NCI-H1436 treated with DMSO at 0.1 percent for 48 hours (cell line): Measurements from ENCODE around the gene PXDN.

Experiments
- DNase-seq: peaks from one replicate; lab custom pipeline; 2025; lab: John Stamatoyannopoulos, UW

The PXDN gene

DNA sequence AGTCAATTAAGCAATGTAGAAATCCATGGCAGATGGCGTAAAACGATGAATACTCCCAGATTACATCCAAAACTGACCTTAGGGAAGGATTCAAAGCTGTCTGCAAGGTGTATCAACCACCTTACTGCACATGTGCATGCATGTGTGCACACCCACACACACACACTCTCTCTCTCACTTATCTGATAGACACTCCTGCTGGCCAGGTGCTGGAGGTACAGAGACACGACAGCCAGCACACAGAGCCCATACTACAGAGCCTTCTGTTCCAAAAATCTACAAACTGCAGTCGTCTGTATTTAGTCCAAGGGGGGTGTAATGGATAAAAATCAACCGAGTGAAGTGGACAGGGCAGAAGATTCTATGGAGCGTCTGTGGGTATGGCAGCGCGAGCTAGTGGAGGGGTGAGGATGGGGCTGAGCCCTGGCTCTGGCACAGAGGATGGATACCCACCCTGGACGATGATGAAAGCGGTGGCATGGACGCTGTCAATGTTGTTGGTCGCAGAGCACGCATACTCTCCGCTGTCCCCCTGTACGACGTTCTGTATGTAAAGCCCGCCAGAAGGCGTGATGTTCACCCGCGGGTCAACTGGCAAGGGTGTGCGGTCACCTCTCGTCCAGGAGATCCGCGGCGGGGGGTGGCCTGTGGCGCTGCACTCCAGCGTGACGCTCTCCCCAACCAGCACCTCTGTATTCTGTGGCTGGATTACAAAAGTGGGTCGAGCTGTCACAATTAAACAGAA, 78.4 kb downstream of the PXDN start:
- no peak for DNase-seq

DNA sequence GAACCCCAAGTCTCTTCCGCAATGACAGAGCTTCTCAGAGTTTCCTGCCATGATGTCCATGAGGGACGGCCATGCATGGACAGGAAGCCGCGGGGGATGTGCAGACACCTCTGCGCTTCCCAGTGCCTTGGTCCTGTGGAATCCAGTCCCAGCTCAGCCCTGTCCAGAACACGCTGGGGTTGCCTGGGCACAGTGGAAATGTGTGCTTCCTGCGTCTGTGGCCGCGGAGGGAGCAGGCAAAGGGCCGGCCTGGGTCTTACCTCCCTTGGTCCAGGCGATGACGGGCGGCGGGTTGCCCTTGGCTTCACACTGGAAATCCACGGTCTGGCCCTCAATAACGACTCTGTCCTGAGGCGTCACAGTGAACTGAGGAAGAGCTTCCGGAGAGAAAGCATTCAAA, 79.6 kb downstream of the PXDN start:
- DNase-seq, result no peak

DNA sequence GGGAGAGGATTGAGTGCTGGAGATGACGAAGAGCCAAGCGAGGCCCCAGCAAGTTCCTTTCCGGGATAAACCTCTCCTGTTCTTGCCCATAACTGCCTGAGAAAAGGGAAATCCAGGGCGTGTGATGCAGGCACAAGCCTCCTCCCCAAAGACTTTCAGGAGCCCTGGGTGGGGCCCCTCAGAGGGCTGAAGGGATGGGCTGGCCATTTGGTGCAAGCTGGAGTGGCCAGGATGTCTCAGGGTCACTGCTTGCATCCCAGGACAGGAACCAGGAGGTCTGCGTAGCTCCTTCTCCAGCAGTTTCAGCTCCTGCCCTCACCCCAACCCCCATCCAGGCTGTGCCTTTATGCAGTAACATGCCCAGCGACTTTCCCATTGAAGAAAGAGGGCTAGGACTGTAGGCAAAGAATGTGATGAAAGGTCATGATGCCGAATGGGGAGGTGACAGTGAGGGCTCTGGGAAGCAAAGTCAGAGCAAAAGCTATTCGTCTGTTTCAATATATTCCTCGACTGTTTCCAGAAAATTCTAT, 80.2 kb downstream of the PXDN start:
- DNase-seq, result no peak

DNA sequence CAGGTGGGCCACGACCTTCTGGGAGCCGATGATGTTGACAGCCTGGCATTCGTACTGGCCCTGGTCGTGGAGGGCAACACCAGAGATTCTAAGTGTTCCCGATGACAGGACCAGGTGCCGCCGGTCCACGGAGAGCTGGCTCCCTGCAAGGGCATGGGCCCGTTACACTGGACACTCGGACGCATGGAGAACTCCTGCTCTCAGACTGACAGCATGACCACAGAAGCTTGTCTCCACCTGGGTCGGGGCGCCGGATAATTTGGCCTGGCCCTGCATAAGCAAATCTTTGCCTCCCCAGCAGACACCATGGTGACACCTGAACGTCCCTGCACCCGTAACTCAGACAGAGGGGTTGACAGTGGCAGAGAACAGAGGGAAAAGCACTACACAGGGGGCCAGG, 80.7 kb downstream of the PXDN start:
- no peak for DNase-seq

DNA sequence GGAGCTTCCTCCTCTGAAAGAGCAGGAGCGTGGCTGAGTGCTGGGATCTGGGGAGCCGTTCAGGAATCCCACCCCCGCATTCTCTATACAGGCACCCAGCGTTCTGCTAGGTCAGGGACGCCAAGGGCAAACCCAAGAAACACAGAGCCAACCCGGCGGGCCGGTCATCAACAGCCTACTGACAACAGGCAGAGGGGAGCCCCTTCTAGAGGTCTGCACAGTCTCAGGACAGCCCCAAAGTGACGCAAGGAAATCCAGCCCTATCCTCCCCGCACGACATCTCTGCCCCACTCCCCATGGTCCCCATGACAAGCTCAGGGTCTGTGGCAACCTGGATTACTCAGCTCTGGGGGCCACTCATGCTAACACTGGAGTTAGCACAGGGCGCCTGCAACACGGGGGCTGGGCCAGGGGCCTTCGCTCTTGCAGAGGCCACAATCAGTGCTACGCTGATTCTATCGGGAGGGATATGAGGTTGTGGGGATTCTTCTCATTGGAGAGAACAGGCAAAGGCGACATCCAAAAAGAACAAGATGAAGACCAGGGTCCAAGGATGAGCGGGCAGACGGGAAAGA, 81.6 kb downstream of the PXDN start:
- no peak for DNase-seq

DNA sequence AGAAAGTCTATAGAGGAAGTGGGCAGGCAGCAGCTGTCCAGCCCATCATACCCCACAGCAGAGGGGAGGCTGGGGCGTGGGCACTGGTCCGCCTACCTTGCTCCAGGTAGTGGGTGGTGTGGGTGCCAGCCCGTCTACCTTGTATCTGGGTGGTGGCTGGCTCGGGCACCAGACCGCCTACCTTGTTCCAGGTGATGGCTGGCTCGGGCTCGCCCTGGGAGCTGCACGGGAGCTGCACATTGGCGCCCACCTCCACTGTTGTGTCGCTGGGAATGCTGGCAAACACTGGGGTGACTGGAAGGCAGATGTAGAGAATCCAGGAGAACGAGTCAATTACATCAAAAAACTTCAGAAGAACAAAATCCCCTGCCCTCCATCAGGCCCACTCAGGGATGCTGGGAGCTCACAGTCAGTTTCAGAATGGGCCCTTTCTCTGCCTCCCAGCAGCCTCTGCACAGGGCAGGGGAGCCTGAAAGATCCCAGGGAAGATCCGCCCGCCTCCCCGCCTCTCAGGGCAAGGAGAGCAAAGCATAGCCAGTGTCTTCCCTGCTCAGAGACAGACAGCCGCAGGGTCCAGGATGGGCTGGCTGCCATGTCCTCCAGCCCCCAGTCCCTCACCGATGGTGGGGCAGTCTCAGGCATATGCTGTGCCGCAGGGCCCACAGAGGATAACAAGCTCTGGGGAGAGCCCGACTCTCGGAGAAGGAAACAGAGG, 82.3 kb downstream of the PXDN start:
- no peak for DNase-seq

DNA sequence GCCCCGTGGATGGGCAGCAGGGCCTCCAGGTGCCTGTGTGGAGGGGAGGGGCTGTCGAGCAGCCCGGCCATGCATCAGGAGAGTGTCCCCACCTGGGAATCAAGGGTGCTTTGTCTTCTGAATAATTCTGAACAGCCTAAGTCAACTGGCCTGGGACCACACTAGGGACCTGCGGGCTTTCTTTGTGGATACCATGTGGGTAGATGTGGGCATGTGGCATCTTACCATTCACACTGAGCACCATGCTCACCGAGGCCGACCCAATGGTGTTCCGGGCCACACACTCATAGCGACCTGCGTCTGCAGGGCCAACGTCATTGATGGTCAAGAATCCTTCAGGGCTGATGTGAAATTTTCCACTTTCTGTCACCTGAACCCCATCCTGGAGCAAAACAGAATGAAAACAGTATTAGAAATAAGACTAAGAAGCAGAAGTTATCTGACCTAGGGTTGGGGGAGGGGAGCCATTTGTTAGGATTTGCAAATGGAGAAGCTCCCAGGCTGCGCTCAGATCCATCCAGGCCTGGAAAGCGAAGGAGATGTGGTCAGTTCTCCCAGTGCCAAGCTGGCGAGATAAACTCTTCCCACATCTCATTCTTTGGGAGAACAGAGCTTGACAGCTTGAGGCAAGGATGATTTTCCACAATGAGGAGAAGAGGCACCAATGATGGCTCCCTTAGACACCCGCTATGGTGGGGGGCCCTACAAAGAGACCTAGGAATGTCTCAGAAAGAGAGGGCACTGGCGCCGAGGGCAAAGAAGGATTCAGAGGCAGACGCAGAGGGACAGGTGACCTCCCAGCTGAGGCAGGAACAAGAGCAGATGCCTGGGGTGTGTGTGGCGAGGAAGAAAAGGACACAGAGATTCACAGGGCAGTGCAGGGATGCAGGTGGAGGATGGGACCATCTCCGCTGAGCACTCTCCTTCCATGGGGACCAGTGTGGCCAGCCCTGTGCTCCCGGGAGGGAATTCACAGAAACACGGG, 83.4 kb downstream of the PXDN start:
- no peak for DNase-seq

DNA sequence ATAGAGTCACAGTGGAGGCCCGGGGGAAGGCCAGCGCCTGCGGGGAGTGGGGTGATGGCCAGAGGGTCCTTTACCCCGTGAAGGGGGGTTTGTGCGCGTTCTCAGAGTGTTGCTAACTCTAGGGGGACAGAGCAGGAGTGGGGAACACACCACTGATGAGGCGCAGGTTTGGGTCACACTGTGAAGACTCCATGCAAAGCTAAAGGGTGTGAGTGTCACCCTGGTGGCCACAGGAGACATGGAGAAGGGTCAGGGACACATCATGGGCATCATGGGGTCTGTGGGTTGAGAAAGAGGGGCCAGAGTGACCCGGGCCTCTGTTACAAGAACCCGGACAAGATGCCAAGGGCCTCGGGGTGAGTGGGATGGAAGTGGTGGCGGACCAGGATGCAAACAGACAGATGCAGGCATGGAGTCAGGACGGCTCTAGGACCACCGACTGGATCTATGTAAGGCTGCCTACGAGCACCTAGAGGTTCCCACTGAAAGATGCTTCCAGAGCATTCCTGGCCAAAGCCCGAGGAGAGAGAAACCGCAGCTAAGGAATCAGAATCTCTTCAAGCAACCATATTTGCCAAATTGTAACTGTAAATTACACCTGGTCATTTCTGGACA, 84.3 kb downstream of the PXDN start:
- DNase-seq, result no peak

DNA sequence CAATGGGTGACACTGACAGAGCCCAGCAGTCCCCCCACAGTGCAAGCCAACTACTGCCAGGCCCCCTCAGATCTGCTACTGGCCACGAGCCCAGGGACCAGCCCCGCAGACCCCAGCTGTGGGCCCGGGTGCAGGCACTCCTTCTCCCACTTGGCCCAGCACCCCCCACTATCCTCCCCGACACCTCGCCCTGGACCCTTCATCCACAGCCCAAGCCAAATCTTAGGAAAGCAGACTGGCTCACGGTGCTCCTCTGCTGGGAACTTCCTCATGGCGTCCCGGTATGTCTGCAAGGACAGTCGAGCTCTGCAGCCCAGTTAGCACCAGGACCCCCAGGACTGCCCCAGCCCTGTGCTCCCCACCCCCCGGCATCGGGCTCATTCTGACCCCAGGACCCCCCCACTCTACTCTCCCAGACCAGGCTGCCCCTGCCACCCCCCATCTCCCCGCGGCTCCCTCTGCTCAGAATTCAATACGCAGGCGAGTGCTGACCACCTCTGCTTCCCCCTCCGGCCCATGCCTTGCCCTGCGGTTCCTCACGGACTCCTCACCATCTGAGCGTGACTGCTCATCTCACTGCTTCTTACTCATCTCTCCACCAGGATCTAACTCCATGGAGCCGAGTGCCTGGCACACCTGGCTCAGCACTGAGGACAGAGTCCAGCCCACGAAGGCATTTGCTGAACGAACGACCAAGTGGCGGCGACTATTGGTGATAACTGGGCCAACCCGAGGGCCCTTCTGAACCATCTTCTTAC, 85.7 kb downstream of the PXDN start:
- DNase-seq, result no peak

DNA sequence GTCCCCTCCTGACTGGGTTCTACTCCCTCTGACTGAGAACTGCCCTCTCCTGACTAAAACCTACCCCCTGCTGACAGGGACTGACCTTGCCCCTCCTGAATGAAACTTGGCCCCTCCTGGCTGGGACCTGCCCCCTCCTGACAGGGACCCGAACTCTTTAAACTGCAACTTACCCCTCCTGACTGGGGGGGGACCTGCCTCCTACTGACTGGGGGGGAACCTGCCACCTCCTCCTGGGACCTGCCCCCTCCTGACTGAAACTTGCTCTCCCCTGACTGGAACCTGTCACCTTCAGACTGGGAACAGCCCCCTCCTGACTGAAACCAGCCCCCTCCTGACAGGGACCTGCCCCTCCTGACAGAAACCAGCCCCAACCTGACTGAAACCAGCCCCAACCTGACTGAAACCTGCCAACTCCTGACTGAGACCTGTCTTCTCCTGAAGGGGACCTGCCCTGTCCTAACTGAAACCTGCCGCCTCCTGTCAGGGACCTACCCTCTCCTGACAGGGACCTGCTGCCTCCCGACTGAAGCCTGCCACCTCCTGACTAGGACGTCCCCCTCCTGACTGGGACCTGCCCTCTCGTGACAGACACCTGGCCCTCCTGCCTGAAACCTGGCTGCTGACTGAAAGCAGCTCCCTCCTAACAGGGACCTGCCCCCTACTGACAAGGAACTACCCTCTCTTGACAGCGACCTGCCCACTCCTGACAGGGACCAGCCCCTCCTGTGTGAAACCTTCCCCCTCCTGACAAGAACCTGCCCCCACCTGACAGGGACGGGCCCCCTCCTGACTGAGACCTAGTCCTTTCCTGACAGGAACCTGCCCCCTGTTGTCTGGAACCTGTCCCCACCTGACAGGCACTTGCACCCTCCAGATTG, 87.1 kb downstream of the PXDN start:
- no peak for DNase-seq

DNA sequence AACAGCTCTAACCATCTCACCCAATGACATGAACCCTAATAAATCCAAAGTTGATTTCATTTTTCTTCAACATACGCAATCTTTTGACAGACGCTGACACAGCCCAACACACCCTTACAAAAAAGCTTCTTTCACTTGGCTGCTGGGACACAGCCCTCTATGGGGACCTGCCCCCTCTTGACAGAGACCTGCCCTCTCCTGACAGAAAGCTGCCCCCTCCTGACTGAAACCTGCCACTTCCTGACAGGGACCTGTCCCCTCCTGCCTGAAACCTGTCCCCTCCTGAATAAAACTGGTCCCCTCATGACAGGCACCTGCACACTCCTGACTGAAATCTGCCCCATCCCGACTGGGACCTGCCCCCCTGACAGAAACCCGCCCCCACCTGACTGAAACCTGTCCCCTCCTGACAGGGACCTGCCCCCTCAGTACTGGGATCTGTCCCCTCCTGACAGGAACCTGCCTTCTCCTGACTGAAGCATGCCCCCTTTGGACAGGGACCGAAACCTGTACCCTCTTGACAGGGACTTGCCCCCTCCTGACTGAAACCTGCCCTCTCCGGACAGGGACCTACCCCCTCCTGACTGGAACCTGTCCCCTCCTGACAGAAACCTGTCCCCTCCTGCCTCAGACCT, 87.9 kb downstream of the PXDN start:
- DNase-seq, result no peak

DNA sequence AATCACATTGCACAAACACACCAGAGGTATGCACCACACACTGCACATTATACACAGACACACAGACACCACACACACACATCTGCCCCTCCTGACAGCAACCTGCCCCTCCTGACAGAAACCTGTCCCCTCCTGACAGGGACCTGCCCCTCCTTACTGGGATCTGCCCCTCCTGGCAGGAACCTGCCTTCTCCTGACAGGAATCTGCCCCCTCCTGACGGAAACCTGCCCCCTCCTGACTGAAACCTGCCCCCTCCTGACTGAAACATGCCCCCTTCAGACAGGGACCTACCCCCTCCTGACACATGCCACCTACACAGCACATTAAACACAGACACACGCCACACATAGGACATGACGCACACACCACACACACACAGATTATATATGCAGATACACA, 88.9 kb downstream of the PXDN start:
- no peak for DNase-seq

DNA sequence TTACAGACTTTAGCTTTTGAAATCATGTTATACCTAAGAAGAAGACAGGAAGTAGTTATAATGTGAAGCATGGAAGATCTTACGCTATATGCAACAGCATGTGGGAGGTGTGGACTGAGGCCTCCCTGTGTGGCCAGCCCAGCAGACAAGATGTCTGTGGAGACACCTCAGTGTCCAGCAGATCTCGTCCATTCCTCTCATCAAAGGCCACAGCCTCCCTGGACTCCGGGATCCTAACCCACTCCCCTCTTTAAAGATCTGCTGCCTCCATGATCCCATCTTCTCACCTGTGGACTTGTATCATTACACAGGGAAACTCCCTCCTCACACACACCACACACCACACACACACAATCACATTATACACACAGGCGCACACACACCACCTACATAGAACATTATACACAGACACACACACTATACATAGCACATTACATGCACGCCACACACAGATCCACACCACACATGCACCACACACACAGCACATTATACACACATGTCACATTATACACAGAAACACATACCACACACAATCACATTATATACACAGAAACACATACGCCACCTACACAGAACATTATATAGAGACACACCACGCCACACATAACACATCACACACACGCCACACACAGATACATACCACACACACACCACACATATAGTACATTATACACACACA, 89.5 kb downstream of the PXDN start:
- DNase-seq, result no peak

DNA sequence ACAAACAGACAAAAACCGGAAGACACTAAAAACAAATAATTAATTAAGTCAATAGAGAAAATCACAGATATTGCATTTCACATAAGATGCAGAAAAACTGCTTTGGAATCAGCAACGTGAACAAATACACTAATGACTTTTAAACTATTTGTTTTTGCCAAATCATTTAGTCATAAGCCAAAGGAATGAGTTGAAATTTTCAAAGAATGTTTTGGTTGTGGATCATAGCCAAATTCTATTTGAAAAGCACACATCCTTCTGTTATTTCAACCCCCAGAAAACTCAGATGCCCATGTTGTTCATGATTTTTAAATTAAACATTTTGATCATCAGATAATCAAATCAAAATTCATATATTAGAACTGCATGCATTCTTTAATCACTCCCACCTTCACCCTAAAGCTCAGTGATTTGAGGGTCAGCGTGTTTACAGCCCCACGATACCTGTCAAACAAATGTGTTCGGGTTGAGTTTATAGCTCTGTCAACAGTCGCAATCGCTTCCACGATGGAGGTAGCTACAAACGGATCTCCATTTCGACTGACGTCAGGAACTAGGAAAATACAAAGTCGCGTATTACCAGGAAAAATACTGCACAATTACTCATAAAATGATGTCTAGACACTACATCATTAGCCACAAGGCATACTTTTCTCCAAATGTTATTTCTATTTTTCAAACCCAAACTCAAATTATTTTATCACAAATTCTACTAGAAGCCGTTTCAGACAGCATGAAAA, 90.2 kb downstream of the PXDN start:
- DNase-seq, result no peak

DNA sequence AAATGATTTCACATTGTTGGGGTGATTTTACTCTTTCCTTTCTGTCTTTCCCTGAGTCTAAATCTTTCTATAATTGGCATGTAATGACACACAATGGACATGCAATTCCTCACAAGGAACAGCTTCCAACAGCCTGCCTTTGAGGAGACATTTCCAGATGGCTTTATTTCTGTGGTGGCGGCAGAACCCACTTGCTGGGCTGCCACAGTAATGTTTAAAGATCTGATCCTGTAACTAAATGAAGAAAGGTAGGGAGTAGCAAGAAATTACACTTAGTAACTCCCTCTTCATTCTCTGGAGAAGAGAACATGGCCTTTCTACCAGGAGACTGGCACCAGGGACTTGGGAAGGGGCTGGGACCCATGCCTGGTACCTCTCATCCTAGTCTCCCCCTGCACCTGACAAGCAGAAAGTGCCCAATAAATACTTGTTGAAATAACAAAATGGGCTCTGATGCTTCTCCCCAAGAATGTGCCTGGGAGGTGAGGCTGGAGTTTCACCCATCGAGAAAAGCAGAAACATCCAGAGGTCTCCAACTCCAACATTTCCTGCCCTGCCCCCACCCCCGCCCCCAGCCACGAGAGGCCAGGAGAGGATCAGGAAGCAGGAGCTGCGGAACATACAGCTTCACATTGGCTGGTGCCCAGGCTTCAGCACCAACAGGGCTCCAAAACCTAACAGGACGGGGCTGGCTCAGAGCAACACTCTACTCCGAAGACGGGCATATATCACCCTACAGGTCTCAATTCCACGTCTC, 92.1 kb downstream of the PXDN start:
- no peak for DNase-seq

DNA sequence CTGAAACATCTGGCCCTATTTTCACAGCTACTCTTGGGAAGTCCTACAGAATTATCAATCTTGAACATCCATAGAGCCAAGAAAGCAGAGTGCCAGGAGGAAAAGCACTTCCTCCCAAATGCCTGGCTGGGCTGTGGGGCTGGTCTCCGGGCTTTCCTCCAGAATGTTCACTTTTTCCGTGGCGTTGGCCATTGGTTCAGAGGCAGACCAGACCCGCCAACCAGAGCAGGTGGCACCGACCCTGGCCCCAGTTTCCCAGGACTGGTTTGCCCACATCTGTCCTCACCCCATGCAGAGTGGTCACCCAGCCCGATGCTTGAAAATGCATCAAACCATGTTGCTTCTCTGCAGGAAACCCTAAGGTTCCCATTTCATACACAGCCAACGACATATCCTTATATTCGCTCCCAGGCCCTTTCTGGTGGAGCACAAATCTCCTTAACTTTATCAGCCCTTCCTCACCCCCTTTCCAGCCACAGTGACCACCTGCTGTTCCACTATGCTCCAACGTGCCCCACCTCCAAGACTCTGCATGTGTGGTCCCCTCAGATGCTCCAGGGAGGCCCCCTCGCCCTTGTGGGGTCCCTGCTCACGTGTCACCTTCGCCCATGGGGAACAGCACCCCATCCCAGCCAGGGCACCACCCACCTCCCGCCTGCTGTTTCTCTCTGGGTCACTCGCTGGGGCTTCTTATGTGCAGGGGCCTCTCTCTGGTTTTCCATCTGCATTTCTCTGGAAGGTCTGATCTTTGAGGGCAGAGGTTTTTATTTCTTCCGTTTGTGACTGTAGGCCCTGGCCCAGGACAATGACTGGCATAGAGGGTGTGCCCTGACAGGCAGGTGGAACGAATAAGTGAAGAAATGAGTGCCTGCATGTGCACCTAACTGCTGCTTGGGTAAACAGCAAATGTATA, 92.9 kb downstream of the PXDN start:
- no peak for DNase-seq
